Stimulated activated CD4-positive, alpha-beta T cell treated with anti-CD3 and anti-CD28 coated beads, Interleukin-12 subunit alpha, Interleukin-12 subunit beta, amount 100 ng/mL, for 4 hours (primary cell): Measurements from ENCODE around the gene SLFN13.
"Not testable (repeated sequence)": the region's sequence is repeated elsewhere in the genome, so short reads cannot be mapped to it uniquely, and the experiment has no call there.

Experiments
- DNase-seq: peaks from one replicate; pipeline ENCODE4 v3.0.0-alpha.2; 2020

Gene SLFN13, protein sequence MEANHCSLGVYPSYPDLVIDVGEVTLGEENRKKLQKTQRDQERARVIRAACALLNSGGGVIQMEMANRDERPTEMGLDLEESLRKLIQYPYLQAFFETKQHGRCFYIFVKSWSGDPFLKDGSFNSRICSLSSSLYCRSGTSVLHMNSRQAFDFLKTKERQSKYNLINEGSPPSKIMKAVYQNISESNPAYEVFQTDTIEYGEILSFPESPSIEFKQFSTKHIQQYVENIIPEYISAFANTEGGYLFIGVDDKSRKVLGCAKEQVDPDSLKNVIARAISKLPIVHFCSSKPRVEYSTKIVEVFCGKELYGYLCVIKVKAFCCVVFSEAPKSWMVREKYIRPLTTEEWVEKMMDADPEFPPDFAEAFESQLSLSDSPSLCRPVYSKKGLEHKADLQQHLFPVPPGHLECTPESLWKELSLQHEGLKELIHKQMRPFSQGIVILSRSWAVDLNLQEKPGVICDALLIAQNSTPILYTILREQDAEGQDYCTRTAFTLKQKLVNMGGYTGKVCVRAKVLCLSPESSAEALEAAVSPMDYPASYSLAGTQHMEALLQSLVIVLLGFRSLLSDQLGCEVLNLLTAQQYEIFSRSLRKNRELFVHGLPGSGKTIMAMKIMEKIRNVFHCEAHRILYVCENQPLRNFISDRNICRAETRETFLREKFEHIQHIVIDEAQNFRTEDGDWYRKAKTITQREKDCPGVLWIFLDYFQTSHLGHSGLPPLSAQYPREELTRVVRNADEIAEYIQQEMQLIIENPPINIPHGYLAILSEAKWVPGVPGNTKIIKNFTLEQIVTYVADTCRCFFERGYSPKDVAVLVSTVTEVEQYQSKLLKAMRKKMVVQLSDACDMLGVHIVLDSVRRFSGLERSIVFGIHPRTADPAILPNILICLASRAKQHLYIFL

DNA sequence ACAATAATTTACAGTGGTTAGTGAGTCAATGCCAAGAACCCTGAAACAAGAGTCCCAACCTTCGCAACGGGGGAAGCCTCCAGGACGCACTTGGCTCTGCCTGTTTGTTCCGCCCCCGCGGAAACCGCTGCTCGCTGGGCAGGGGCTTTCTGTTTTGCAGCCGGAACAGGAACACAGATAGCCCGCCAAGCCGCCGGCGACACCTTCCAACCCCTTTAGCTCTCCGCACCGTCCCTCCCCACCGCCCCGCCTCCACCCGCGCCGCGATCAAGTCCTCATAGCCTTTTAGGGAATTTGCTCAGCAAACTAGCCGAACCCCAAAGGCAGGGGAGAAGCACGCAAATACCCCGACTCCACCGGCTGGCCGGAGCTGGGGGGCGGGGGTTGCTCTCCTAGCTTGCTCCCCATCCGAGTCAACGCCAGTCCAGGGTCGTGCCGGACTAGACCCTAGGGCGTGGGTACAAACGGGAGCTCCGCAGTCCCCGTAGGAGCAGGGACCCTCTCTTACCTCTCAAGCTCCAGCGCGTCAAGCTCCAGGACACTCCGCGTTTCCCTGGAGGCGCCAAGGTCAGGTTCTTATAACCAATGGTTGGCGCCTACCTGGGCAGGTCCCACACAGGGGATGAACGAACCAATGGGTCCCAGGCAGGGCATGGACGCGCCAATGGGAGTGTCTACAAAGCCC is at the start of gene SLFN13:
SLFN13 (minus strand) TSS at position 553 of the 685 bp plus-strand sequence. CDS start 3,086 bp downstream, outside the sequence.
- peak; percentile 79 for DNase-seq

DNA sequence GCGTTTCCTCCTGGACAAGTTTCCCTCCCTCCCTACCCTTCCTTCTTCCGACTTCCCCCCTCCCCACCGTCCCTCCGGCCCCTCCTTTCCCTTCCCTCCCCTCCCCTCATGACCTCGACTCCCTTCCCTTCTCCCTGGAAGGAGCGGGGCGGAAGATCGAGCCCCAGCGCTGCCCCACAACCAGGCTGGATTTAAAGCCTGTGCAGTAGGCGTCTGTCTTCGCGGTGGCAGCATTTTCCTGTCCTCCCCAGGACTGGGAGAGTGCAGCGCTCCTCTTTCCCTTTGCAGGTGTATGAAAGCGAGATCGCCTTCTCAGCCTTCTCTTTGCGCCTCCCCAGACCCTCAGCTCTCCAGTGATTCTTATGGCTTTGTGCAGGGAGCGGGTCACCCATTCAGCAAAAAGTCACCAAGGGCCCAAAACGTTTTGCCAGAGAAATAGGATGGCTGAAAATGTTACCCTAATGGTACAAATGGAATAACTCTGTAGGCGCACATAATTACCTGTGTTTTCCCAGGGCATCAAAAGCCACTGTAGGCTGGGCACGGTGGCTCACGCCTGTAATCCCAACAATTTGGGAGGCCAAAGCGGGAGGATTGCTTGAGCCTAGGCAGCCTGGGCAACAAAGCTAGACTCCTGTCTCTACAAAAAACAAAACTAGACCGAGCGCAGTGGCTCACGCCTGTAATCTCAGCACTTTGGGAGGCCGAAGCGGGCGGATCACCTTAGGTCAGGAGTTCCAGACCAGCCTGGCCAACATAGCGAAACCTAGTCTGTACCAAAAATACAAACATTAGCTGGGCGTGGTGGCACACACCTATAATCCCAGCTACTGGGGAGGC is 48.1 kb upstream of the SLFN13 start:
- DNase-seq, result no peak

DNA sequence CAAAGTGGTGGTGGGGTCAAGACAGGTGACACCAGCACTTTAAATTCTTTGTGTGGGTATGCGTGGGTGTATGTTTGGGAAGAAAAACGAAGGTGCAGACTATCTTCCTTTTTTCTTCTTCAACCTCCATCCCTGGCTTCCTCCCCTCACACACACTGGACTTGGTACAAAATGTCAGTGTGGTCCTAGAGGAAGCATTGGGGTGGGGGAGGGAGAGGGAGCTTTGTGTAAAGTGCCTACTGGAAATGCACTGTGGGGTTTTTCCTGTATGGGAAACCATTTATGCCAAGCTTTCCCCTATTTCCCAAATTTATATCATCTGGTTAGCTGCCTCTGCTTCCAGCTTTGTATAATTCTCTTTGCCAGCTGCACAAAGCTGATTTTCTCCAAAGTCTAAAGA is 44.5 kb upstream of the SLFN13 start:
- DNase-seq, result no peak

DNA sequence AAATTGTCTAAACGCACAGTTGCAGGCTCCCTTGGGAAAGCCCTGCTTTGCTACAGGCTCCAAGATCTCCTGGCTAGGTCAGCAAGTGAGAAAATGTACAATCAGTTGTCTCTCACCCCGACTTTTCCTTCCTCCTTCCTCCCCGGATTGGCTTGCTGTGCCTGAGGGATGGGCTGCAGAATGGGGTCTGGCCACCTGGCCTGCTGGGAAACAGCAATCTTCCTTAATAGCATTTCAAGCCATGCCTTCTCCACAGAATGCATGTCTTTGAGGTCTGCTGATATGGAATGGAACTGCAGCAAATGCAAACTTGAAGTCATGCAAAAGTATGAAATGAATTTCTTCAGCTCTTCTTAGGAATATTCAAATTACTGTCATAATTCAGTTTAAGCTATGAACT is 42.9 kb upstream of the SLFN13 start:
- DNase-seq, result no peak

DNA sequence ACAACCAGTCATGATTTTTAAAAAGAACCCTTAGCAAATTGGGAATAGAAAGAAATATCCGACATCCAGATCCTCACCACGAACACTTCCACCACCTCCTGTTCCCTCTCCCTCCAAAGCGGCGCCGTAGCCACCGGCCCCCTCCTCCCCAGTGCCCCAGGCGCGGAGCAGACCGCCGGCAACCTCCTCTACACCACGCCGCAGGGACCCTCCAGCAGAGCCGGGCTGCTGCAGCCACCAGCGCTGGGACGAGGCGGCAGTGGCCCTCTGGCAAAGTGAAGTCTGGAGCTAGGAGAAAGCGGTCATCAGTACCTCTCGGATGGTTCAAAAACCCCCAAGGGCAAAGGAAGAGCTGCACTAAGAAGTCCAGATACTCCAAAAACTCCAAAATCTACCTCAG is 41.4 kb upstream of the SLFN13 start:
- DNase-seq, result no peak

DNA sequence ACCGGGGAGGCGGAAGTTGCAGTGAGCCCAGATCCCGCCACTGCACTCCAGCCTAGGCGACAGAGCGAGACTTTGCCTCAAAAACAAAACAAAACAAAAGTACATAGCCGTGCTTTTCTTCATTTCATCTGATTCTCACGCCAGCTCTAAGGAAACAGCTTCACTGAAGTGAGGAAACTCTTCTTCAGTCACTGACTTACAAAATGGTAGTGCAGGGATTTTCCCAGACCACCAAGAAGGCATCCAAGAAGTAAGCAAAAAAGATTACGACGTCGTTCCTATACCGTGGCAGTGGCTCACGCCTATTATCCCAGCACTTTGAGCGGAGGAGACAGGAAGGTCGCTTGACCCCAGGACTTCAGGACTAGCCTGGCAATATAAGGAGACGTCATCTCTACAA is 40.4 kb upstream of the SLFN13 start:
- DNase-seq, result no peak

DNA sequence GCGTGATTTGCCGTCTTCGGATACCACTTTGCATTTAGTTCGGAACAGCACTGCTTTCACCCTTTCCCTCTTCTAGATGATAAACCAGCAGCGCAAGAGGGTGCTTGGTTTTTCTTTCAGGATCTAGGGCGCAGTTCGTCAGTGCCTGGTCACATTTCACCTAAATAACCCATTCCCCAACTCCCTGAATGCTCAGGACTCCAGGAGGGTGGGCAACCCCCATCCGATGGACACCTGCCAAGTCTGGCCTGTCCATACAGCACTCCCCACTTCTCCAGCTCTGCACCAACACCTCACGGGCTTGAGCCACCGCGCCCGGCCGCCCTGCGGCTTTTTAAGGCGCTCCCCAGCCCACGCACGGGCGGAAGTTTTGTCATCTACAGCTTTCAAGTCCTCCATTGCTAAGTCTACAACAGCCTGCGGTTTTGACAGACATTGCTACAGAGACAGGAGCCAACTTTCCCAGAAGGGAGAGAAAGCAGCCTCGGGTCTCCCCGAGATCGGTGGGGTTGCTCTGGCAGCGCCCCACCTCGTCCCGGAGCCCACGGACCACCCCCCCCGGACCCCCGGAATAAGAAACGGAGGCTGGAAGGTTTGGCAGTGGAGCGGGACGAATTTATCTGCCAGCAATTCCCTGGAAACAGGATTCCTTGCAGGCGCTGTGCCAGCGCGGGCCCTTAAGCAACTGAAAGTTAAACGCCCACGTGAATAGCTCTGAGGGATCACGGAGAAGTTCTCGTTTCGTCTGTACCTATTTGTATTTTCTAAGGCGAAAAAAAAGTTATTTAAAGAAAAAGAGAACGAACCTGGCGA is 38.6 kb upstream of the SLFN13 start:
- DNase-seq, result peak; percentile 77

DNA sequence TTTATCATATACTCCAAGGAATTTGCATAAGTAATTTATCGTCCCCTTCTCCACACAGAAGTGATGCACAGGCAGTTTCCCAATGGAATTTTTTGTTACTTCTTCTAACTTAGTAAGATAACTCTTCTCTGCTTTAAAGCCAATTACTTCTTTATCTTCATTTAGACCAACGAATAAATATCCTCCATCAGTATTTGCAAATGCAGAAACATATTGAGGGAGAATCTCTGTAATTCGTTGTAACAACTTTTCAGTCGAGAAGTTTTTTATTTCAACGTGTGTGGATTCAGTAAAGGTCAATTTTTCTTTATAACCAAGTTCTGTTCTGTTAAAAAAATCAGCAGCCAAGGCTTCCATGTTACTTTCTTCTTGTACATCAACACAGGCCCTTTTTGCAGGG is 30.7 kb upstream of the SLFN13 start:
- no peak for DNase-seq

DNA sequence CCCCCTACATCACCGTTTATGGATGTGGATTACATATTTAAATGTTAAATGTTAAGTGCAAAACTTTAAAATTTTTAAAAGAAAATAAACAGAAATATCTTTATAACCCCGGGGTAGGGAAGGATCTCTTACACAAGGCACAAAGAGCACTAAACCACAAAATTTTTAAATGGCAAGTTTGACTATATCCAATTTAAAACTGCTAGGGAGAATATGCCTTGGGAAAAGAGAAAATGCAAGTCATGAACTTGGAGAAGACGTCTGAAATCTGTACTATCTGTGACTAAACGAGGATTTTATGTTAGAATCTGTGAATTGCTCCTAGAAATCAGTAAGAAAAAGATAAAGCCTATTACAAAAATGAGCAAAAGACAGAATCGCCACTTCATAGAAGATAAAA is 28.7 kb upstream of the SLFN13 start:
- no peak for DNase-seq

DNA sequence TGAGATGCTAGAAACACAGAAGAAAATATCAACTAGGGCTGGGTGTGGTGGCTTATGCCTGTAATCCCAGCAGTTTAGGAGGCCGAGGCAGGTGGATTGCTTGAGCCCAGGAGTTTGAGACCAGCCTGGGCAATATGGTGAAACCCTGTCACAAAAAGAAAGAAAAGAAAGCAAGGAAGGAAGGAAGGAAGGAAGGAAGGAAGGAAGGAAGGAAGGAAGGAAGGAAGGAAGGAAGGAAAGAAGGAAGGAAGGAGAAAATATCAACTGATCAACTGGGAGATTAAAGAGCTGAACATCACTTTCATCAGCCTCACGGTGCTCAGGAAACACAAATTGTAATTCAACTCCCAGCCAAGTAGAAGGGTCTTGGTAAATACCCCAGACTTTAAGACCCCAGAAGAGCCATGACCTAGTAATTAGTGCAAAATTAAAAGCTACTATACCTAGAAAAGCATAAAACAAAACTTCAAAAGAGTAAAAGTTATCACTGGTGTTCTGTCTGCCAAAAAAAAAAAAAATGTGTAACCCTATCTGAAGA is 27.8 kb upstream of the SLFN13 start:
- DNase-seq, result no peak

DNA sequence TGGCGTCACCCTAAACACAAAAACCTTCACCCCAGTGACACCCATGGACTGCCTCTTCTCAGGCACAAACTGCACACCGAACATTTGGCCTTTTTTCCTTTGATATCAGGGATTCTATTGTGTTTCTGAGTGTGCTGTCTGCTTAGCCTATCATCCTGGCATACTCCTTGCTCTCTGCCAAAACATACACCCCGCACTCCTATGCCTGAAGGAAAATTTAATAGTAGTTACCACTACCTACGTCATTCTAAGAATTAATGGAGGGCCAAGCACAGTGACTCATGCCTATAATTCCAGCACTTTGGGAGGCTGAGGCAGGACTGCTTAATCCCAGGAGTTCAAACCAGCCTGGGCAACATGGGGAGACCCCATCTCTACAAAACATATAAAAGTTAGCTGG is 19.9 kb upstream of the SLFN13 start:
- DNase-seq, result no peak

DNA sequence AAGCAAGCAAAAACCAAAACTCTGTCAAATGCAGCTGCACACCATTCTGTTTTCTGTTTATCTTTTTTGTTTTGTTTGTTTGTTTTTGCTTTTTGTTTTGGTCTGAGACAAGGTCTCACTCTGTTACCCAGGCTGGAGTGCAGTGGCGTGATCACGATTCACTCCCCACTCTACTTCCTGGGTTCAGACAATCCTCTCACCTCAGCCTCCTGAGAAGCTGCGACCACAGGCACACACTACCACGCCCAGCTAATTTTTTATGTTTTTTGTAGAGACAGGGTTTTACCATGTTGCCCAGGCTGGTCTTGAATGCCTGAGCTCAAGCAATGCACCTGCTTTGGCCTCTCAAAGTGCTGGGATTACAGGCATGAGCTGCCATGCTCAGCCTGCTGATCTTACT is 19.3 kb upstream of the SLFN13 start:
- no peak for DNase-seq

DNA sequence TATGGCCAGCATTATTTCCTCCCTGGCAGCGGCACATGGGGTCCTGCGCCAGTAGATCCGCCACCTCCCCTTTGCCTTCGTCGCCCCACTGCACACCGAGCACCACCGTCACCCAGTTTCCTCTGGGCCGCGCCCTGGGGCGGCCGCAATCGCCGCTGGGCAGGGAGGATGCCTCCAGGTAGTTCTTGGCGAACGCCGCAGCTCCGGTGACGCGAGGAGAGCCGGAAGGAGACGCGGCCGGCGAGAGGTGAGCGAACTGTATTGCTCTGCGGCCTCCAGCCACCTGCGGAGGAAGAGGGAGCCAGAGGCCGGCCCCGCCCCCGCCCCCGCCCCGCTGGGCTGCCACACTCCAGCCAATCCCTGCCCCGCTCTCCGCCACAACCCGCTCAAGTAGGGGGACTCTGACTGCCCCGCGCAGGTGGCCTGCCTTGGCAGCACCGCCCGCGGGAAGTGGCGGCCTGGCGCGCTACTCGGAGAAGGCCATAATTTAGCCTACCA is 11.8 kb upstream of the SLFN13 start:
- DNase-seq, result peak; percentile 22

DNA sequence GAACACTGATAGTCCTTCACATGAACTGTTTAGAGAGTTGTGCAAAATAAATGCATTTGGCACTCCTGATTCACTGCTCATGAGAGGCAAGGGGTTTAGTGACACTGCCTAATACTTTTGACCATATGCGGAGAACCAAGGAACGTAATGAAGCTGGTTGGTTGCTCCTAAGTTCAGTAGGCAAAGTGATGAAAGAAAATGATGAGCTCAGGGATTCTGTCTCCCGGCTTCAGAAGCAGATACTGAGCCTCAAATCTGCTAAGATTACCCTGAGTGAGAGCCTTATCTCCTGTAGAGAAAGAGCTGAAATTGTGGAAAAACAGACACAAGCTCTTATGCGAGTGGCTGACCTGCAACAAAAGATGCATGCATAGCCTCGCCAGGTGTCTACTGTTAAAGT is 5.5 kb upstream of the SLFN13 start:
- not testable (repeated sequence) for DNase-seq

DNA sequence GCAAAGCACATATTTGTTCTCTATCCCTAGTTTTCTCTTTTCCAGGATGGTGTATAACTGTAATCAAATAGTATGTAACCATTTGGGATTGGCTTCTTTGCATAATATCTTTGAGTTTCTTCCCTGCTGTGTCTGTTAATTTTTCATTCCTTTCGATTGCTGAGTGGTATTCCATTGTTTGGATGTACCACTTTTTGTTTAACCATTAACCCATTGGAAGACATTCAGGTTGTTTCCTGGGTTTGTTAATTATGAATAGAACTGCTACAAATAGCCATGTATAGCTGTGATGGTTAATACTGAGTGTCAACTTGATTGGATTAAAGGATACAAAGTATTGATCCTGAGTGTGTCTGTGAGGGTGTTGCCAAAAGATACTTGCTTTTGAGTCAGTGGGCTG is 4.6 kb upstream of the SLFN13 start:
- no peak for DNase-seq

DNA sequence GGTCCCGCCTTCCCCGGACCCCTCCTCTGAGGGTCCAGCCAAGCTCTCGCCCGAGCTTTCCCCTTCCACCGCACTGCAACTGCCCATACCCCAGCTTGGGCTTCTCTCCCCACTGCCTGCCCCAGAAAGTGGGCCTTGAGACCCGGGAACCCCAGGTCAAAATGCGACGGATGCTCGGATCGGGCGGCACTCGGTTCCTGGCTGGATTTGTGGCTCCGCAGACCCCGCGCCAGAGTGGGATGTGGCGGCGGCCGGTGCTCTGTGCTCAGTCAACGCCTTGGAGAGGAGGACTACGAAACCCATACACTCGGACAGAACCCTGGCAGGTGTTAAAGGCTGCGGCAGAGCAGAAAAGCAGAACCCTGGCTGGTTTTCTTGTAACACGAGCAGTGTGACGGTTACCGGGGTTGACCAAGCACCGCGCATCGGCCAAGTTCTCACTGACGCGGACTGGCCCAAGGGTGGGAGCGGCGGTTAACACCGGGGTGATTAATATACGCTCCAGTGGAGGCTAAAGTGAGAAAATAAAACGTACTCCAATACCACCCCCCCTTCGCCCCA is 885 bp upstream of the SLFN13 start:
- DNase-seq, result no peak

DNA sequence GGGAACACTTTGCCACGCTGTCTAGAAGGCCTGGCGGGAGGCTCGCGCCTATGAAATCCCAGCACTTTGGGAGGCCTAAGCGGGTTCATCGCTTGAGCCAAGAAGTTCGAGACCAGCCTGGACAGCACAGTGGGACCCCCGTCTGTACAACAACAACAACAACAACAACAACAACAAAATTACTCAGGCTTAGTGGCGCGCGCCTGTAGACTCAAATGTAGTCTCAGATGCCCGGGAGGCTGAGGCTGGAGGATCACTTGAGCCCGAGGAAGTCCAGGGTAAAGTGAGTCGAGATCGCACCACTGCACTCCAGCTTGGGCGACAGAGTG is 297 bp upstream of the SLFN13 start:
- no peak for DNase-seq

DNA sequence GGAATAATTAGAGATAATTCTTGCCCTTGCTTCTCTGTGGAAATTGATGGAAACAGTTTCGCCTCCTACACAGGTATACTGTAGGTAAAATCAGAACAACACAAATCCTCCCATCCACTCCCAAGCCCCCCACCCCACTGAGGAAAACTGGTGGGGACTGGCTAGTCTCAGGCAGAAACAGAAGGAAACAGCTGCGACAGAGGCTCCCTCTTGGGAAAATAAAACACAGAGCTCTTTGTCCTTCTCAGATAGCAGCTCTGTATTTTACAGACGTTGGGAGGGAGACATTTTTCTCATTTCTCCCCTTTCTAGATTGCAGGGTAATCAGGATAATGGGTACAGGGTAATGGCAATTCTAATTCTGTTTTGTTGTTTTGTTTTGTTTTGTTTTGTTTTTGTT is 1.1 kb downstream of the SLFN13 start:
- DNase-seq, result no peak

DNA sequence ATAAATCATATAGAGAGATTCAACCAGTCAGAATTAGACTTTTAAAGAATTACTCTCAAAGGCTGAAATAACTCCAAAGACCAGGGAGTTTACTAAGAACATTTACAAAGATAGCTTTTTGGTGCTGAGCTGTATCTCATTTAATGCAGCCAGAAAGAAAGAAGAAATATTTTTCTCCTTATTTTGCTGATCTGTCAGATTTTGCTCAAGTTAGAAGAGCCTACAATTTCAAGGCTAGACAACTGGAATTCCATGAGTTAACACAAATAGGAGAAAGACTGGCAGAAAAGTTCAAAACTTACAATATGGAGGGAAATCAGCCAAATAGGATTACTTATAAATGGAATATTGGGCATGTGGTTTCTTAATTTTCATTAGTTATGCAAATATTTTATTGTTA is 10.1 kb downstream of the SLFN13 start:
- DNase-seq, result no peak

DNA sequence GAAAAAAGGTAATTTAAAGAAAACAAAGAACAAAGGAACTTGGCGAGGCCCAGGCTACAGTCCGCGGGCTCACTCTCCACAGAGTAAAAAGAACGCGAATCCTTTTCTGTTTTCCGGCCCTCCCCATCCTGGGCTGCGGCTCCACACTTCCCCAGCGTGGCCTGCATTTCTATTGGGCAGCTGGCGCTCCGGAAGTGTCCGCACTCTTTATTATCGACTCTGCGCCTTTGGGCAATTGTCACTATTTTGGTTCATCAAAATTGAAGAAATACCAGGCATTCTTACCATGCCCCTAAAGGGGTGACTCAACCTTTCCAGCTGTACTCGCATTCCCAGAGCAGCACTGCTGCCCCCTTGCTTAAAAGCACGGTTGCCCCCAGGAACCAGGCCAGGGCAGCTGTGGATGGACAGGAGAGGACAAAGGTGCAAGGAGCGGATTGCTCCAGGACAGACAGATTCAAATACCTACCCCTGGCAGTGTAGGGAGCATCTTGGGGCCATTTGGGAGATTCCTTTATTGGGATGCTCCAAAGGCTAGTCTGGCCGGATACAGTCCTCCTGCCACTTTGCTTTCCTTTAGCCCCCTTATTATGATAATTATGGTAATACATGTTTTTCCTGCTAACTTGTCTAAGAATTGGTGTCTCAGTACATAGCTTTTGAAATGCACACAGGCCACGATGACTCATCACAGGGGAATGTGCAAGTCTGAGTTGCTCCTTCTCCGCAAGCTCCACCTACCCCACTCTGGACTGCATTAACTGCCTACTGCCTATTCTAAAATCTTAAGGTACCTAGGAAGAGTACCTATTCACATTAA is 15.3 kb downstream of the SLFN13 start:
- peak; percentile 55 for DNase-seq
